ENCODE measurements around the gene MCTP1. TPM values are rescaled to one million over a fixed set of nuclear protein-coding genes. Genes with fewer than 3 reads are reported as not detected.

The MCTP1 gene
- total and polyA plus RNA-seq, 7 experiments from 2014 or later = 0.75 to 38.9 (median 2.3) TPM; not detected in 1

GRCh38 chr5:95080030-95080429, 204.9 kb downstream of the MCTP1 start:
- ATAC-seq (no peak), DNase-seq (no peak)
- Mint-ChIP-seq H3K9me3 (no peaks in the 10 kb centered on the region), H3K36me3 (no peaks in the 10 kb centered on the region), H3K27me3 (peaks cover 0 to 10% (median 0%) of the 10 kb centered on the region in 5 donors), H3K4me1 (peaks cover 7 to 27% (median 17%) of the 10 kb centered on the region in 7 donors), H3K27ac (peak overlapping the region in 2 of 9 donors; percentile 18 to 37), H3K4me3 (peak overlapping the region in 4 of 10 donors; percentile 5 to 49 (median 16))
- H3K36me3 ChIP-seq (ENCODE audit: control insufficient read depth in 2 of 3, insufficient read depth in 3 of 3, low read length in 3 of 3) = no peaks in the 10 kb centered on the region
- H3K27ac ChIP-seq (ENCODE audit: low read depth, low read length) = no peak overlapping the region
- intact Hi-C loops (cut with micrococcal nuclease) = no loop called here
- H3K4me1 ChIP-seq (ENCODE audit: control insufficient read depth in 2 of 2, insufficient read depth in 2 of 2, low read length in 2 of 2) = no peaks in the 10 kb centered on the region
- no peaks in the 10 kb centered on the region for H3K27me3 ChIP-seq (ENCODE audit: control insufficient read depth in 2 of 2, insufficient read depth in 2 of 2, low read length in 2 of 2)
- ChIA-PET CTCF (no interaction called here), POLR2A (no interaction called here)
- no peak overlapping the region for H3K4me3 ChIP-seq (ENCODE audit: low read length)
- H3K9me3 ChIP-seq (ENCODE audit: control insufficient read depth in 2 of 3, low read length in 3 of 3) = no peaks in the 10 kb centered on the region

GRCh38 chr5:95078868-95079267, 206.0 kb downstream of the MCTP1 start:
- intact Hi-C loops (cut with micrococcal nuclease) = no loop called here
- H3K36me3 ChIP-seq (ENCODE audit: control insufficient read depth in 2 of 3, insufficient read depth in 3 of 3, low read length in 3 of 3) = no peaks in the 10 kb centered on the region
- H3K27me3 ChIP-seq (ENCODE audit: control insufficient read depth in 2 of 2, insufficient read depth in 2 of 2, low read length in 2 of 2) = no peaks in the 10 kb centered on the region
- no peak overlapping the region for H3K4me3 ChIP-seq (ENCODE audit: low read length)
- Mint-ChIP-seq H3K27ac (no peak overlapping the region), H3K4me1 (peaks cover 7 to 27% (median 17%) of the 10 kb centered on the region in 7 donors), H3K9me3 (no peaks in the 10 kb centered on the region), H3K27me3 (peaks cover 0 to 16% (median 0%) of the 10 kb centered on the region in 5 donors), H3K4me3 (no peak overlapping the region), H3K36me3 (no peaks in the 10 kb centered on the region)
- DNase-seq (no peak), ATAC-seq (no peak)
- CTCF ChIA-PET = no interaction called here
- no peaks in the 10 kb centered on the region for H3K9me3 ChIP-seq (ENCODE audit: control insufficient read depth in 2 of 3, low read length in 3 of 3)
- H3K27ac ChIP-seq (ENCODE audit: low read depth, low read length) = no peak overlapping the region
- POLR2A ChIA-PET = no interaction called here
- no peaks in the 10 kb centered on the region for H3K4me1 ChIP-seq (ENCODE audit: control insufficient read depth in 2 of 2, insufficient read depth in 2 of 2, low read length in 2 of 2)

- ChIA-PET POLR2A (no interaction called here), CTCF (no interaction called here)
- no peaks in the 10 kb centered on the region for H3K9me3 Mint-ChIP-seq
- Histone ChIP-seq H3K27ac (ENCODE audit: low read depth, low read length) (no peak overlapping the region), H3K9me3 (ENCODE audit: control insufficient read depth in 2 of 3, low read length in 3 of 3) (no peaks in the 10 kb centered on the region), H3K4me1 (ENCODE audit: control insufficient read depth in 2 of 2, insufficient read depth in 2 of 2, low read length in 2 of 2) (no peaks in the 10 kb centered on the region), H3K27me3 (ENCODE audit: control insufficient read depth in 2 of 2, insufficient read depth in 2 of 2, low read length in 2 of 2) (no peaks in the 10 kb centered on the region), H3K36me3 (ENCODE audit: control insufficient read depth in 2 of 3, insufficient read depth in 3 of 3, low read length in 3 of 3) (no peaks in the 10 kb centered on the region), H3K4me3 (ENCODE audit: low read length) (no peak overlapping the region)
- H3K36me3 Mint-ChIP-seq = no peaks in the 10 kb centered on the region
- no peak overlapping the region for H3K4me3 Mint-ChIP-seq
- peaks cover 0 to 16% (median 0%) of the 10 kb centered on the region in 5 donors for H3K27me3 Mint-ChIP-seq
- no peak for ATAC-seq
- H3K4me1 Mint-ChIP-seq = peaks cover 0 to 20% (median 10%) of the 10 kb centered on the region in 7 donors
- no peak overlapping the region for H3K27ac Mint-ChIP-seq
- DNase-seq = no peak
- intact Hi-C loops (cut with micrococcal nuclease) = no loop called here
These were observed 208.3 kb downstream of the MCTP1 start for GRCh38 chr5:95076395-95077185.

GRCh38 chr5:95075111-95075510, 209.8 kb downstream of the MCTP1 start:
- Mint-ChIP-seq H3K9me3 (peaks cover 0 to 2% (median 0%) of the 10 kb centered on the region in 11 donors), H3K4me3 (no peak overlapping the region), H3K27ac (no peak overlapping the region), H3K36me3 (no peaks in the 10 kb centered on the region), H3K4me1 (peaks cover 0 to 11% (median 0%) of the 10 kb centered on the region in 7 donors), H3K27me3 (peaks cover 0 to 26% (median 1%) of the 10 kb centered on the region in 5 donors)
- ChIA-PET CTCF (no interaction called here), POLR2A (no interaction called here)
- ATAC-seq (no peak), DNase-seq (no peak)
- no peaks in the 10 kb centered on the region for H3K36me3 ChIP-seq (ENCODE audit: control insufficient read depth in 2 of 3, insufficient read depth in 3 of 3, low read length in 3 of 3)
- H3K4me3 ChIP-seq (ENCODE audit: low read length) = no peak overlapping the region
- no peaks in the 10 kb centered on the region for H3K27me3 ChIP-seq (ENCODE audit: control insufficient read depth in 2 of 2, insufficient read depth in 2 of 2, low read length in 2 of 2)
- no peaks in the 10 kb centered on the region for H3K9me3 ChIP-seq (ENCODE audit: control insufficient read depth in 2 of 3, low read length in 3 of 3)
- no peaks in the 10 kb centered on the region for H3K4me1 ChIP-seq (ENCODE audit: control insufficient read depth in 2 of 2, insufficient read depth in 2 of 2, low read length in 2 of 2)
- no peak overlapping the region for H3K27ac ChIP-seq (ENCODE audit: low read depth, low read length)
- intact Hi-C loops (cut with micrococcal nuclease) = no loop called here

GRCh38 chr5:95072281-95072680, 212.6 kb downstream of the MCTP1 start:
- H3K9me3 ChIP-seq (ENCODE audit: control insufficient read depth in 2 of 3, low read length in 3 of 3) = no peaks in the 10 kb centered on the region
- ChIA-PET CTCF (no interaction called here), POLR2A (no interaction called here)
- H3K4me3 Mint-ChIP-seq = no peak overlapping the region
- H3K27me3 ChIP-seq (ENCODE audit: control insufficient read depth in 2 of 2, insufficient read depth in 2 of 2, low read length in 2 of 2) = no peaks in the 10 kb centered on the region
- ATAC-seq = no peak
- no peak for DNase-seq
- H3K27ac ChIP-seq (ENCODE audit: low read depth, low read length) = no peak overlapping the region
- peaks cover 0 to 9% (median 0%) of the 10 kb centered on the region in 7 donors for H3K4me1 Mint-ChIP-seq
- no peak overlapping the region for H3K27ac Mint-ChIP-seq
- peaks cover 0 to 18% (median 2%) of the 10 kb centered on the region in 5 donors for H3K27me3 Mint-ChIP-seq
- peaks cover 0 to 2% (median 0%) of the 10 kb centered on the region in 11 donors for H3K9me3 Mint-ChIP-seq
- no peaks in the 10 kb centered on the region for H3K36me3 Mint-ChIP-seq
- no peak overlapping the region for H3K4me3 ChIP-seq (ENCODE audit: low read length)
- no peaks in the 10 kb centered on the region for H3K4me1 ChIP-seq (ENCODE audit: control insufficient read depth in 2 of 2, insufficient read depth in 2 of 2, low read length in 2 of 2)
- no peaks in the 10 kb centered on the region for H3K36me3 ChIP-seq (ENCODE audit: control insufficient read depth in 2 of 3, insufficient read depth in 3 of 3, low read length in 3 of 3)
- intact Hi-C loops (cut with micrococcal nuclease) = no loop called here

GRCh38 chr5:95070866-95071265, 214.0 kb downstream of the MCTP1 start:
- peaks cover 0 to 18% (median 2%) of the 10 kb centered on the region in 5 donors for H3K27me3 Mint-ChIP-seq
- Histone ChIP-seq H3K36me3 (ENCODE audit: control insufficient read depth in 2 of 3, insufficient read depth in 3 of 3, low read length in 3 of 3) (no peaks in the 10 kb centered on the region), H3K27me3 (ENCODE audit: control insufficient read depth in 2 of 2, insufficient read depth in 2 of 2, low read length in 2 of 2) (no peaks in the 10 kb centered on the region), H3K4me1 (ENCODE audit: control insufficient read depth in 2 of 2, insufficient read depth in 2 of 2, low read length in 2 of 2) (no peaks in the 10 kb centered on the region), H3K27ac (ENCODE audit: low read depth, low read length) (no peak overlapping the region), H3K4me3 (ENCODE audit: low read length) (no peak overlapping the region), H3K9me3 (ENCODE audit: control insufficient read depth in 2 of 3, low read length in 3 of 3) (no peaks in the 10 kb centered on the region)
- peak overlapping the region in 1 of 9 donors; percentile 33 for H3K27ac Mint-ChIP-seq
- DNase-seq (no peak), ATAC-seq (peak; percentile 22)
- intact Hi-C loops (cut with micrococcal nuclease) = no loop called here
- POLR2A ChIA-PET = no interaction called here
- peaks cover 0 to 9% (median 0%) of the 10 kb centered on the region in 7 donors for H3K4me1 Mint-ChIP-seq
- H3K9me3 Mint-ChIP-seq = peaks cover 0 to 2% (median 0%) of the 10 kb centered on the region in 11 donors
- H3K4me3 Mint-ChIP-seq = no peak overlapping the region
- no peaks in the 10 kb centered on the region for H3K36me3 Mint-ChIP-seq
- CTCF ChIA-PET = interaction anchor here (0.9 kb wide), 1 partner anchor 37 kb away, joined by 3 read pairs; no protein-coding TSS in a partner anchor

- Histone ChIP-seq H3K36me3 (ENCODE audit: control insufficient read depth in 2 of 3, insufficient read depth in 3 of 3, low read length in 3 of 3) (no peaks in the 10 kb centered on the region), H3K4me1 (ENCODE audit: control insufficient read depth in 2 of 2, insufficient read depth in 2 of 2, low read length in 2 of 2) (no peaks in the 10 kb centered on the region), H3K9me3 (ENCODE audit: control insufficient read depth in 2 of 3, low read length in 3 of 3) (no peaks in the 10 kb centered on the region), H3K27me3 (ENCODE audit: control insufficient read depth in 2 of 2, insufficient read depth in 2 of 2, low read length in 2 of 2) (no peaks in the 10 kb centered on the region), H3K4me3 (ENCODE audit: low read length) (no peak overlapping the region), H3K27ac (ENCODE audit: low read depth, low read length) (no peak overlapping the region)
- H3K27me3 Mint-ChIP-seq = peaks cover 0 to 18% (median 2%) of the 10 kb centered on the region in 5 donors
- CTCF ChIA-PET = no interaction called here
- H3K4me1 Mint-ChIP-seq = peaks cover 0 to 9% (median 0%) of the 10 kb centered on the region in 7 donors
- POLR2A ChIA-PET = no interaction called here
- no peak for DNase-seq
- peak; percentile 12 for ATAC-seq
- H3K9me3 Mint-ChIP-seq = peaks cover 0 to 2% (median 0%) of the 10 kb centered on the region in 11 donors
- intact Hi-C loops (cut with micrococcal nuclease) = no loop called here
- H3K36me3 Mint-ChIP-seq = no peaks in the 10 kb centered on the region
- H3K4me3 Mint-ChIP-seq = peak overlapping the region in 1 of 10 donors; percentile 2
- H3K27ac Mint-ChIP-seq = peak overlapping the region in 1 of 9 donors; percentile 33
These were observed 214.4 kb downstream of the MCTP1 start for GRCh38 chr5:95070453-95070852.

All from naive thymus-derived CD4-positive, alpha-beta T cell (primary cell).